H1 (cell line): ENCODE measurements around the gene MFSD6L. TPM values are rescaled to one million over a fixed set of nuclear protein-coding genes. Genes with fewer than 3 reads are reported as not detected.

Experiments used
- CTCF ChIA-PET: fragments of 300-600 bp; sonication (Branson Sonifier 250); formaldehyde crosslinking; loops from one replicate; lab custom pipeline; 2021; ENCODE audit not compliant: partially characterized antibody; lab: Charles Lee
- POLR2A ChIA-PET: fragments of 300-600 bp; sonication (Branson Sonifier 250); formaldehyde crosslinking; loops from one replicate; lab custom pipeline; 2021; ENCODE audit warnings: inconsistent platforms; ENCODE audit not compliant: partially characterized antibody; lab: Charles Lee
- DNase-seq, 2 experiments: peaks; one replicate each; pipeline versions ENCODE4 v3.0.0 to v3.0.0-alpha.2; 2010 to 2022; ENCODE audit warnings: low spot score in 2 of 2, low read depth in 1 of 2, mixed read lengths in 1 of 2
- FAIRE-seq: peaks from 2 replicates; lab custom pipeline; 2011; peaks lifted over from hg19 to GRCh38; lab: Jason Lieb, UNC
- H2AFZ ChIP-seq: 2 replicates; pipeline ENCODE4 v1.8.1; 2012; ENCODE audit warnings: low read length, inconsistent platforms
- H2AK5ac ChIP-seq: 2 replicates; pipeline ENCODE4 v1.6.1; 2013; ENCODE audit warnings: low read depth, low read length
- H2BK120ac ChIP-seq: replicated peaks from 2 replicates; pipeline ENCODE3; 2013; ENCODE audit warnings: low read depth, low read length, inconsistent platforms
- H2BK12ac ChIP-seq: 2 replicates; pipeline ENCODE4 v1.6.1; 2013; ENCODE audit warnings: low read depth, low read length
- H2BK15ac ChIP-seq: 2 replicates; pipeline ENCODE4 v1.6.1; 2013; ENCODE audit warnings: low read length
- H2BK20ac ChIP-seq: 2 replicates; pipeline ENCODE4 v1.6.1; 2013; ENCODE audit warnings: low read length
- H2BK5ac ChIP-seq: 2 replicates; pipeline ENCODE4 v1.6.1; 2013; ENCODE audit warnings: low read depth, low read length
- H3K14ac ChIP-seq: 2 replicates; pipeline ENCODE4 v1.6.1; 2013; ENCODE audit warnings: inconsistent platforms; ENCODE audit not compliant: insufficient read length
- H3K18ac ChIP-seq: 2 replicates; pipeline ENCODE4 v1.6.1; 2013; ENCODE audit warnings: low read length; ENCODE audit errors: extremely low read depth
- H3K23ac ChIP-seq: 2 replicates; pipeline ENCODE4 v1.6.1; 2013; ENCODE audit warnings: inconsistent platforms; ENCODE audit not compliant: insufficient read length
- H3K23me2 ChIP-seq: 2 replicates; pipeline ENCODE4 v1.6.1; 2013; ENCODE audit warnings: low read depth, low read length
- H3K27ac ChIP-seq: 2 replicates; pipeline ENCODE4 v1.6.1; 2011; ENCODE audit warnings: low read depth, low read length, inconsistent platforms
- H3K27me3 ChIP-seq, 4 experiments: replicated peaks in 1 of 4; 1 replicate in 1 of 4; 2 replicates in 3 of 4; pipeline versions ENCODE4 v1.6.1 to v1.8.1; 2011 to 2013; ENCODE audit warnings: low read length in 3 of 4, mild to moderate bottlenecking in 3 of 4, inconsistent platforms in 2 of 4, mixed read lengths in 2 of 4, moderate library complexity in 1 of 4; ENCODE audit not compliant: control insufficient read depth in 3 of 4, insufficient read depth in 3 of 4; ENCODE audit errors: extremely low read depth in 1 of 4
- H3K36me3 ChIP-seq, 4 experiments: 2 replicates each; pipeline versions ENCODE4 v1.6.1 to v1.8.1; 2011 to 2013; ENCODE audit warnings: mild to moderate bottlenecking in 4 of 4, low read length in 3 of 4, moderate library complexity in 2 of 4, control low read depth in 1 of 4, inconsistent platforms in 1 of 4; ENCODE audit not compliant: insufficient read depth in 4 of 4, control insufficient read depth in 2 of 4
- H3K4ac ChIP-seq: replicated peaks from 2 replicates; pipeline ENCODE3; 2013; ENCODE audit warnings: low read length, low read depth, mixed read lengths, inconsistent platforms; ENCODE audit not compliant: insufficient read length
- H3K4me1 ChIP-seq, 4 experiments: replicated peaks in 1 of 4; 1 replicate in 1 of 4; 2 replicates in 3 of 4; pipeline versions ENCODE4 v1.6.1 to v1.8.1; 2011 to 2013; ENCODE audit warnings: low read length in 3 of 4, inconsistent platforms in 2 of 4, mixed read lengths in 1 of 4; ENCODE audit not compliant: insufficient read depth in 4 of 4, control insufficient read depth in 3 of 4
- H3K4me2 ChIP-seq, 2 experiments: 2 replicates each; pipeline versions ENCODE4 v1.6.1 to v1.8.1; 2011 to 2013; ENCODE audit warnings: low read depth in 2 of 2, low read length in 2 of 2, control low read depth in 1 of 2, inconsistent platforms in 1 of 2, mild to moderate bottlenecking in 1 of 2; ENCODE audit not compliant: insufficient read depth in 1 of 2
- H3K4me3 ChIP-seq, 4 experiments: fragments of 200-600, 300-600 bp in 1 of 4; sonication (generic), shearing (Covaris generic), sonication (Bioruptor Twin) in 1 of 4; 2 replicates each; pipeline versions ENCODE4 v1.5.1 to v1.8.1; 2011 to 2016; ENCODE audit warnings: low read length in 4 of 4, low read depth in 3 of 4, control low read depth in 2 of 4, inconsistent platforms in 2 of 4, mild to moderate bottlenecking in 2 of 4, mixed read lengths in 1 of 4, moderate library complexity in 1 of 4; ENCODE audit not compliant: insufficient read depth in 2 of 4; ENCODE audit errors: extremely low read depth in 1 of 4
- H3K56ac ChIP-seq: replicated peaks from 2 replicates; pipeline ENCODE3; 2013; ENCODE audit warnings: low read depth, mild to moderate bottlenecking, mixed read lengths, low read length, inconsistent platforms; ENCODE audit not compliant: insufficient read length
- H3K79me1 ChIP-seq: 2 replicates; pipeline ENCODE4 v1.6.1; 2013; ENCODE audit warnings: low read depth, low read length, control low read depth
- H3K79me2 ChIP-seq, 2 experiments: 2 replicates each; pipeline versions ENCODE4 v1.6.1 to v1.8.1; 2012 to 2013; ENCODE audit warnings: low read length in 2 of 2, mild to moderate bottlenecking in 2 of 2, inconsistent platforms in 1 of 2; ENCODE audit not compliant: insufficient read depth in 2 of 2, control insufficient read depth in 1 of 2
- H3K9ac ChIP-seq, 4 experiments: replicated peaks in 1 of 4; 1 replicate in 1 of 4; 2 replicates in 3 of 4; pipeline versions ENCODE4 v1.6.1 to v1.8.1; 2011 to 2013; ENCODE audit warnings: low read depth in 3 of 4, low read length in 3 of 4, control low read depth in 2 of 4, mild to moderate bottlenecking in 2 of 4, moderate library complexity in 2 of 4, inconsistent platforms in 1 of 4; ENCODE audit errors: extremely low read depth in 1 of 4
- H3K9me3 ChIP-seq, 2 experiments: 2 replicates each; pipeline versions ENCODE4 v1.6.1 to v1.8.1; 2012 to 2013; ENCODE audit warnings: mild to moderate bottlenecking in 2 of 2, moderate library complexity in 2 of 2, control low read depth in 1 of 2, inconsistent platforms in 1 of 2, low read depth in 1 of 2, low read length in 1 of 2, mixed read lengths in 1 of 2; ENCODE audit not compliant: insufficient read depth in 2 of 2
- H4K20me1 ChIP-seq, 2 experiments: replicated peaks in 1 of 2; 2 replicates each; pipeline versions ENCODE3 to v1.8.1; 2011 to 2013; ENCODE audit warnings: inconsistent platforms in 2 of 2, low read length in 2 of 2, mild to moderate bottlenecking in 1 of 2; ENCODE audit not compliant: insufficient read depth in 2 of 2, control insufficient read depth in 1 of 2
- H4K5ac ChIP-seq: 2 replicates; pipeline ENCODE4 v1.6.1; 2013; ENCODE audit warnings: low read length, low read depth, mixed read lengths, inconsistent platforms; ENCODE audit not compliant: insufficient read length
- H4K8ac ChIP-seq: 2 replicates; pipeline ENCODE4 v1.8.0; 2013; ENCODE audit warnings: mild to moderate bottlenecking, moderate library complexity, low read length, inconsistent platforms; ENCODE audit not compliant: insufficient read depth; ENCODE audit errors: extremely low read depth
- H4K91ac ChIP-seq: replicated peaks from 2 replicates; pipeline ENCODE3; 2013; ENCODE audit warnings: low read length, mixed read lengths, inconsistent platforms; ENCODE audit not compliant: insufficient read length
- CBX5 ChIP-seq: fragments of 300-800, 300-1000 bp; sonication (generic); IDR thresholded peaks from 2 replicates; pipeline ENCODE4 v1.7.1; 2016; ENCODE audit warnings: antibody characterized with exemption, low read length, low read depth
- CBX8 ChIP-seq: fragments of 300-800, 300-1000 bp; sonication (generic); IDR thresholded peaks from 2 replicates; pipeline ENCODE4 v1.7.1; 2016; ENCODE audit warnings: low read depth, low read length, borderline replicate concordance
- CEBPB ChIP-seq: IDR thresholded peaks from 2 replicates; pipeline ENCODE4 v1.6.1; 2012; ENCODE audit warnings: low read depth, low read length
- CHD2 ChIP-seq: IDR thresholded peaks from 2 replicates; pipeline ENCODE4 v1.6.1; 2012; ENCODE audit warnings: low read length, improper control_type of control experiment
- GTF2F1 ChIP-seq: IDR thresholded peaks from 2 replicates; pipeline ENCODE4 v1.6.1; 2012; ENCODE audit warnings: low read depth, low read length, improper control_type of control experiment, borderline replicate concordance
- JUN ChIP-seq: IDR thresholded peaks from 2 replicates; pipeline ENCODE4 v1.6.1; 2011; ENCODE audit warnings: low read depth, mild to moderate bottlenecking, improper control_type of control experiment, low read length
- KDM4A ChIP-seq: IDR thresholded peaks from one replicate; pipeline ENCODE4 v1.7.1; 2012; ENCODE audit warnings: low read depth, mild to moderate bottlenecking, moderate library complexity, low read length, inconsistent platforms; ENCODE audit not compliant: severe bottlenecking
- KDM5A ChIP-seq: fragments of 200-600 bp; IDR thresholded peaks from 2 replicates; pipeline ENCODE4 v1.7.1; 2012; ENCODE audit warnings: mild to moderate bottlenecking, low read length, inconsistent platforms, mixed read lengths
- SIRT6 ChIP-seq: IDR thresholded peaks from one replicate; pipeline ENCODE4 v1.7.1; 2012; ENCODE audit warnings: low read length, inconsistent platforms
- SUZ12 ChIP-seq: fragments of 200-600 bp; sonication (generic); IDR thresholded peaks from 2 replicates; pipeline ENCODE4 v1.6.1; 2012; ENCODE audit warnings: mild to moderate bottlenecking, inconsistent platforms, low read length, moderate library complexity, mixed read lengths
- ZNF274 ChIP-seq: IDR thresholded peaks from 2 replicates; pipeline ENCODE4 v1.7.0; 2012; ENCODE audit warnings: low read length, borderline replicate concordance; ENCODE audit errors: extremely low read depth
- WGBS, 2 experiments: shearing (Covaris generic) in 1 of 2; methylation state at CpG; one replicate each; pipeline versions ENCODE4 v1.1.6 to v1.1.7; 2013 to 2015; ENCODE audit warnings: low lambda C conversion rate in 2 of 2, mixed read lengths in 2 of 2, inconsistent platforms in 1 of 2, low coverage in 1 of 2, missing lambda C conversion rate in 1 of 2; ENCODE audit not compliant: insufficient replicate concordance in 2 of 2, insufficient coverage in 1 of 2, insufficient read length in 1 of 2; ENCODE audit errors: extremely low coverage in 1 of 2, missing lambda C conversion rate in 1 of 2; 5-methylcytosine and 5-hydroxymethylcytosine counted together
- polyA plus RNA-seq, 7 experiments: library from polyadenylated mRNA; depleted of rRNA in 3 of 7; stranded (reverse) in 5 of 7; unstranded in 2 of 7; fragments of >200 nt in 5 of 7; fragments of 200-250 nt in 2 of 7; gene quantifications; 1 replicate in 5 of 7; 2 replicates in 1 of 7; 4 replicates in 1 of 7; pipeline versions ENCODE4 v1.2.1 to v1.2.3, GENCODE V29; 2011 to 2013; ENCODE audit warnings: missing spikeins in 2 of 7, mixed read lengths in 2 of 7
- total RNA-seq: library from RNA; stranded (reverse); fragmentation: NEBNext Ultra II Directional; extraction: Animal tissue kit (Norgen Biotek cat#: 25700); gene quantifications from 2 replicates; pipeline ENCODE4 v1.2.1, GENCODE V29; 2021
- TF ChIP-seq, protein P1 (sequence below), 3 experiments: IDR thresholded peaks; 1 replicate in 2 of 3; 2 replicates in 1 of 3; pipeline versions ENCODE4 v1.5.1 to v1.6.1; 2011; ENCODE audit warnings: low read length in 3 of 3, mild to moderate bottlenecking in 3 of 3, inconsistent platforms in 2 of 3, low read depth in 1 of 3, moderate library complexity in 1 of 3; ENCODE audit not compliant: insufficient read depth in 1 of 3; ENCODE audit errors: control extremely low read depth in 1 of 3

MFSD6L gene
- total and polyA plus RNA-seq, 2 of the 8 experiments (the other 6 are each of a cell fraction or from before 2014, with no cell fraction given), result 2.6 to 2.7 TPM

DNA sequence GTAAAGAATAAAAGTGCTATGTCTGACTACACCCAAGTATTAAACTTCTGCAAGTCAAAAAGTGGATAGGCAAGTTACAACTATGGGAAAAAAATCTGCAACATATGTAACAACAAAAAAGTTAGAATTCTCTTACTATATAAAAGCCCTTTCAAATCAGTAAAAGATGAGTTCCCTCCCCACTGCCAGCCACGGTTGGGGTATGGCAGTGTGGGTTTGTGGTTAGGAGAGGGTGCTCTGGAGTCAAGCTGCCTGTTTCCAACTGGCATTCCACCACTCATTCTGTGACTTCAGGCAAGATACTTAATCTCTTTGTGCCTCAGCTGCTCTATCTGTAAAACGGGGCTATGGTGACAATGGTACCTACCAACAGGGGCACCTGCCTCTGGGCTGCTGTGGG, 26.6 kb upstream of the MFSD6L start:
- Histone ChIP-seq H2AFZ (no peak overlapping the region), H3K27ac (no peak overlapping the region), H3K4me1 (peaks cover 0 to 7% (median 0%) of the 10 kb centered on the region in 4 experiments; a peak in 4 of 7 replicates), H3K23ac (no peak overlapping the region), H3K4ac (no peak overlapping the region), H3K23me2 (peaks cover 7% of the 10 kb centered on the region), H3K4me2 (no peak overlapping the region), H2BK20ac (no peak overlapping the region), H3K18ac (no peak overlapping the region), H2AK5ac (no peak overlapping the region), H2BK5ac (no peak overlapping the region), H3K79me2 (no peaks in the 10 kb centered on the region), H2BK15ac (no peak overlapping the region), H4K5ac (no peak overlapping the region), H4K20me1 (peaks cover 0 to 5% of the 10 kb centered on the region in 2 experiments), H3K4me3 (no peak overlapping the region), H3K9me3 (0 out of 4 replicates have a peak, but pooled peaks cover 0 to 4% of the 10 kb centered on the region in 2 experiments), H4K91ac (no peak overlapping the region), H2BK120ac (no peak overlapping the region), H3K36me3 (no peaks in the 10 kb centered on the region), H3K79me1 (0 out of 2 replicates have a peak, but pooled peaks cover 3% of the 10 kb centered on the region), H3K9ac (no peak overlapping the region), H2BK12ac (no peak overlapping the region), H4K8ac (no peak overlapping the region), H3K56ac (no peak overlapping the region), H3K27me3 (no peaks in the 10 kb centered on the region), H3K14ac (no peak overlapping the region)
- TF ChIP-seq SUZ12 (no peak), CBX8 (no peak), KDM4A (no peak), JUN (no peak), KDM5A (no peak), CEBPB (no peak), ZNF274 (no peak), SIRT6 (no peak), CHD2 (no peak), CBX5 (no peak), GTF2F1 (no peak)
- TF ChIP-seq, protein P1, sequence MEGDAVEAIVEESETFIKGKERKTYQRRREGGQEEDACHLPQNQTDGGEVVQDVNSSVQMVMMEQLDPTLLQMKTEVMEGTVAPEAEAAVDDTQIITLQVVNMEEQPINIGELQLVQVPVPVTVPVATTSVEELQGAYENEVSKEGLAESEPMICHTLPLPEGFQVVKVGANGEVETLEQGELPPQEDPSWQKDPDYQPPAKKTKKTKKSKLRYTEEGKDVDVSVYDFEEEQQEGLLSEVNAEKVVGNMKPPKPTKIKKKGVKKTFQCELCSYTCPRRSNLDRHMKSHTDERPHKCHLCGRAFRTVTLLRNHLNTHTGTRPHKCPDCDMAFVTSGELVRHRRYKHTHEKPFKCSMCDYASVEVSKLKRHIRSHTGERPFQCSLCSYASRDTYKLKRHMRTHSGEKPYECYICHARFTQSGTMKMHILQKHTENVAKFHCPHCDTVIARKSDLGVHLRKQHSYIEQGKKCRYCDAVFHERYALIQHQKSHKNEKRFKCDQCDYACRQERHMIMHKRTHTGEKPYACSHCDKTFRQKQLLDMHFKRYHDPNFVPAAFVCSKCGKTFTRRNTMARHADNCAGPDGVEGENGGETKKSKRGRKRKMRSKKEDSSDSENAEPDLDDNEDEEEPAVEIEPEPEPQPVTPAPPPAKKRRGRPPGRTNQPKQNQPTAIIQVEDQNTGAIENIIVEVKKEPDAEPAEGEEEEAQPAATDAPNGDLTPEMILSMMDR (IDR thresholded peaks at IDR 0.05; ENCODE audit: control extremely low read depth in 1 of 3, insufficient read depth in 1 of 3, low read depth in 1 of 3, low read length in 3 of 3), result no peak
- ChIA-PET POLR2A (interaction anchor here (1.4 kb wide), 1 partner anchor 9 kb away, joined by 4 read pairs; no protein-coding TSS in a partner anchor), CTCF (interaction anchor here (1.0 to 2.2 kb wide), 5 partner anchors 22 to 69 kb away, joined by 3 to 9 read pairs (median 5); no protein-coding TSS in a partner anchor)
- 87% methylated on average over 2 of the region's 2 CpGs; no CpG with 5 or more reads in 1 of the 2 experiments for WGBS, 2 experiments
- FAIRE-seq (no peak), DNase-seq (peak in 1 of 2 experiments; percentile 14)
